Type B pancreatic cell (in vitro differentiated cells): ENCODE measurements around the gene KIF13A. TPM values are rescaled to one million over a fixed set of nuclear protein-coding genes. Genes with fewer than 3 reads are reported as not detected.

Experiments used
- DNase-seq: peaks from one replicate; pipeline ENCODE4 v3.0.0; 2021; ENCODE audit warnings: mixed read lengths; ENCODE audit not compliant: unreplicated experiment; ENCODE audit errors: extremely low spot score
- H3K27ac Mint-ChIP-seq: 2 replicates; pipeline ENCODE4 v1.8.0; 2021; ENCODE audit warnings: mild to moderate bottlenecking, mixed read lengths
- H3K27me3 Mint-ChIP-seq: 2 replicates; pipeline ENCODE4 v1.8.0; 2021; ENCODE audit warnings: mixed read lengths
- H3K36me3 Mint-ChIP-seq: 2 replicates; pipeline ENCODE4 v1.8.0; 2021; ENCODE audit warnings: mixed read lengths
- H3K4me1 Mint-ChIP-seq: one replicate; pipeline ENCODE4 v1.8.0; 2021; ENCODE audit warnings: mixed read lengths; ENCODE audit not compliant: unreplicated experiment
- H3K4me3 Mint-ChIP-seq: 2 replicates; pipeline ENCODE4 v1.8.0; 2021; ENCODE audit warnings: mild to moderate bottlenecking, mixed read lengths
- H3K9me3 Mint-ChIP-seq: 2 replicates; pipeline ENCODE4 v1.8.0; 2021; ENCODE audit warnings: mixed read lengths
- long read RNA-seq: library from polyadenylated mRNA; unstranded; transcript quantifications from one replicate; pipeline ENCODE4 v2.0.0, GENCODE V29; 2020
- total RNA-seq: library from RNA; stranded (reverse); gene quantifications from 2 replicates; pipeline ENCODE4 v1.2.1, GENCODE V29; 2021; ENCODE audit warnings: low replicate concordance
- TF ChIP-seq, protein P1 (sequence below): fragments of 200-600 bp; sonication (generic); conservative IDR thresholded peaks from 2 replicates; pipeline ENCODE4 v1.5.0; 2021; ENCODE audit warnings: antibody characterized with exemption, mild to moderate bottlenecking

Gene KIF13A
- 36.9 and 40.1 TPM in 2 replicates for total RNA-seq
- long read RNA-seq, partial matches to known transcripts, result 3 of 6 reads
- long read RNA-seq, other reads (novel, unspliced or antisense), result 3 of 6 reads

DNA sequence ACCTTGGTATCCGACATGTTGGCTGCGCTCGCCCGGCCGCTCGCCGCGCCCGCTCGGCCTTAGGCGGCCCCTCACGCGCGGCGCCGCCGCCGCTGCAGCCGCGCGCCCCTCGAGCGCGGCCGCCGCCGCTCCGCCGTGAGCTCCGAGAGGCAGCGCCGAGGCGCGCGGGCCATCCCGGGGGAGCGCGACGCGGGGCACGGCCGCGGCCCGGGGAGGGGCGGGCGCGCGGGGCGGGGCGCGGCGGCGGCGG is at the start of gene KIF13A:
TSS of gene KIF13A (minus strand) at position 189 of the 250 bp plus-strand sequence. CDS start at position 17, 172 bp downstream.
- Mint-ChIP-seq H3K4me1 (peaks cover 34% of the 10 kb centered on the region), H3K36me3 (peaks cover 9% of the 10 kb centered on the region), H3K27ac (peak within 1 kb of the TSS; percentile 97), H3K4me3 (peak within 1 kb of the TSS; percentile 99), H3K9me3 (no peaks in the 10 kb centered on the region), H3K27me3 (no peaks in the 10 kb centered on the region)
- DNase-seq, result no peak
- TF ChIP-seq, protein P1, sequence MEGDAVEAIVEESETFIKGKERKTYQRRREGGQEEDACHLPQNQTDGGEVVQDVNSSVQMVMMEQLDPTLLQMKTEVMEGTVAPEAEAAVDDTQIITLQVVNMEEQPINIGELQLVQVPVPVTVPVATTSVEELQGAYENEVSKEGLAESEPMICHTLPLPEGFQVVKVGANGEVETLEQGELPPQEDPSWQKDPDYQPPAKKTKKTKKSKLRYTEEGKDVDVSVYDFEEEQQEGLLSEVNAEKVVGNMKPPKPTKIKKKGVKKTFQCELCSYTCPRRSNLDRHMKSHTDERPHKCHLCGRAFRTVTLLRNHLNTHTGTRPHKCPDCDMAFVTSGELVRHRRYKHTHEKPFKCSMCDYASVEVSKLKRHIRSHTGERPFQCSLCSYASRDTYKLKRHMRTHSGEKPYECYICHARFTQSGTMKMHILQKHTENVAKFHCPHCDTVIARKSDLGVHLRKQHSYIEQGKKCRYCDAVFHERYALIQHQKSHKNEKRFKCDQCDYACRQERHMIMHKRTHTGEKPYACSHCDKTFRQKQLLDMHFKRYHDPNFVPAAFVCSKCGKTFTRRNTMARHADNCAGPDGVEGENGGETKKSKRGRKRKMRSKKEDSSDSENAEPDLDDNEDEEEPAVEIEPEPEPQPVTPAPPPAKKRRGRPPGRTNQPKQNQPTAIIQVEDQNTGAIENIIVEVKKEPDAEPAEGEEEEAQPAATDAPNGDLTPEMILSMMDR, result no peak

DNA sequence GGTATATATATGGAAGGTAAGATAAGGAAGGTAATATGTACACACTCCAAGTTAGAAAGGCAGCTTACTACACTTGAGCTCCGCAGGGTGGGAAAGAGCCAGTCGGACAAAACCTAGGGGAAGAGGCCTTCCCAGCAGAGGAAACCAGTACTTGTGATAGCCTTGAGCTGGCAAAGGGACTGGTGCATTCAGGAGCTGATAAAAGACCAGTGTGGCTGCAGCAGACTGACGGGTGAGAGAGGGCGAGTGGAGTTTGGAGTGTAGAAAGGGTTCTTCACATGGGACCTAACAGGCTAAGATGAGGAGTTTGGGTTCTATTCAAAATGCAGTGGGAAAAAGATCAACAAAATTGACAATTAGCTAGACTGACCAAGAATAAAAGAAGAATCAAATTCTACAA is 49.3 kb upstream of the KIF13A start:
- TF ChIP-seq, protein P1, result no peak
- Mint-ChIP-seq H3K27me3 (no peaks in the 10 kb centered on the region), H3K4me1 (no peaks in the 10 kb centered on the region), H3K36me3 (no peaks in the 10 kb centered on the region), H3K9me3 (no peaks in the 10 kb centered on the region), H3K27ac (no peak overlapping the region), H3K4me3 (no peak overlapping the region)
- DNase-seq, result no peak

DNA sequence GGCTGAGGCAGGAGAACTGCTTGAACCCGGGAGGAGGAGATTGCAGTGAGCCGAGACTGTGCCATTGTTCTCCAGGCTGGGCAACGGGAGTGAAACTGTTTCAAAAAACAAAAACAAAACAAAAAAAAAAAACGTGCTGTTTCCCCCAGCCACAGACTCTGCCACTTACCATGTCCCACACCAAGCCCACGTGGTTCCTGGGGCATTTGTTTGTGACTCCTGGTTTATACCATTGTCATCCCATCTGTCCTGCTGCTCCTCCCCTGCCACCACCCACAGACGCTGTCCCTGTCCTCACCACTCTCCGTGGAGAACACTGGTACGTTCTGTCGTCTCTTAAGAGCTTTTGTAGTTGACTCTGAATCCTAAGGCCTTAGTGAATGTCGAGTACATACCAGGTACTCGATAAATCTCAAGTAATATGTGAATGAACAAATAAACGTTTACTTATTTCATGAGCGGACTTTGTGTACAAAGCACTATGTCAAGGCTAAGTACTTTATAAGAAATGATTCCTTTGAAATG is 48.0 kb upstream of the KIF13A start:
- Mint-ChIP-seq H3K4me3 (no peak overlapping the region), H3K4me1 (no peaks in the 10 kb centered on the region), H3K27ac (no peak overlapping the region), H3K27me3 (no peaks in the 10 kb centered on the region), H3K9me3 (no peaks in the 10 kb centered on the region), H3K36me3 (no peaks in the 10 kb centered on the region)
- no peak for DNase-seq
- TF ChIP-seq, protein P1, result no peak

DNA sequence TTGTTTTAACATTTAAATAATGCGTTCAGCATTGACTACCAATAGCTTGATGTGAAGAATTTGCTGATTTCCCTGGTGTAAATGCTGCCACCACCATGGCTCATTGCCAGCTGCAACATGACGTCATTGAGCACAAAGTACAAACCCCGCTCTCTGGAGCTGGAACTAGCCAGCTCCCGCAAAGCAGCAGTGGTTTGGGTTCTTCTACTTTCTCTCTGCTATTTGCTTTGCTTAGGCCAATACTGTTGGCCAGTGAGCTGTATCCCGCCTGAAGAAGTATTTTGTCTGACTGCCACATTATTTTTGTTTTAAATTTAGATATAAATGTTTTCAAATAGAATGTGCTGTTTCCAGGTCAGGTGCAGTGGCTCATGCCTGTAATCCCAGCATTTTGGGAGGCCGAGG is 47.4 kb upstream of the KIF13A start:
- Mint-ChIP-seq H3K36me3 (no peaks in the 10 kb centered on the region), H3K27ac (no peak overlapping the region), H3K4me3 (no peak overlapping the region), H3K4me1 (no peaks in the 10 kb centered on the region), H3K27me3 (no peaks in the 10 kb centered on the region), H3K9me3 (no peaks in the 10 kb centered on the region)
- TF ChIP-seq, protein P1, result no peak
- no peak for DNase-seq

DNA sequence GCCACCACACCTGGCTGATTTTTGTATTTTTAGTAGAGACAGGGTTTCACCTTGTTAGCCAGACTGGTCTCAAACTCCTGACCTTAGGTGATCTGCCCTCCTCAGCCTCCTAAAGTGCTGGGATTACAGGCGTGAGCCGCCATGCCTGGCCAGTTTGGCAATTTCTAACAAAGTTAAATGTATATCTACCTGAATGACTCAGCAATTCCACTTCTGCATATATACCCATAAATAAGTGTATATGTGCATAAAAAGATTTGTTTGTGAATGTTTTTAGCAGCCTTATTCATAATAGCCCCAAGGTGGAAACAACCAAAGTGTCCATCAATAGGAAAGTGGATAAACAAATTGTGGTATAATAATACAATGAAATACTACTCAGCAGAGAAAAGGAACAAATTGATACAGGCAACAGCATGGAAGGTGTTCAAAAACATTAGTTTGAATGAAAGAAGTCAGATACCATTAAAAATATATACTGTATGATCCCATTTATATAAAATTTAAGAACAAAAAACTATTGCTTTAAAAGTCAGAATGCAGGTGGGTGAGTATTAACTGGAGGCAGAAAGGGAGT is 44.3 kb upstream of the KIF13A start:
- TF ChIP-seq, protein P1, result no peak
- Mint-ChIP-seq H3K27ac (no peak overlapping the region), H3K9me3 (no peaks in the 10 kb centered on the region), H3K4me1 (no peaks in the 10 kb centered on the region), H3K4me3 (no peak overlapping the region), H3K27me3 (no peaks in the 10 kb centered on the region), H3K36me3 (no peaks in the 10 kb centered on the region)
- DNase-seq, result no peak
